NCI-H774 (cell line): ENCODE measurements around the gene DYTN.

Experiments used
- DNase-seq: peaks from one replicate; lab custom pipeline; 2025; lab: John Stamatoyannopoulos, UW

The DYTN gene

GRCh38 chr2:206614811-206615210 is 103.4 kb downstream of the DYTN start:
- no peak for DNase-seq

DNA sequence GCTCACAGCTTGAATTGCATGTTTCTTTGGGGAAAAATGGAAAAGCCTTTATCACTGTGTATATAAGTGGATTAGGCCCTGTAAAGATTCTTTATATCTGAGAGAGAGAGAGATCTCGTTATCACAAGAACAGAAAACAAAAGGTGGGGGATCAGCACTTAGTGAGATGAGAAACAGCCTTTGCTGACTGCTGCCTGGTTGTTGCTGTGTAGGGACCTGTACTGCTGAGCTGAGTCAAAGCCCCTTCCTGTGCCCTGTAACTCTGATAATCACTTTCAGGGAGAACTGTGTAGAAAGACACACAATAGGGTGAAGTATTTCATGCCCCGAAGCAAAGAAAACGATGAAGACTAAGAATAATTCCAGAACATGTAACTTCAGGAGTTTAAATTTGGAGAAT is 106.5 kb downstream of the DYTN start:
- no peak for DNase-seq

DNA sequence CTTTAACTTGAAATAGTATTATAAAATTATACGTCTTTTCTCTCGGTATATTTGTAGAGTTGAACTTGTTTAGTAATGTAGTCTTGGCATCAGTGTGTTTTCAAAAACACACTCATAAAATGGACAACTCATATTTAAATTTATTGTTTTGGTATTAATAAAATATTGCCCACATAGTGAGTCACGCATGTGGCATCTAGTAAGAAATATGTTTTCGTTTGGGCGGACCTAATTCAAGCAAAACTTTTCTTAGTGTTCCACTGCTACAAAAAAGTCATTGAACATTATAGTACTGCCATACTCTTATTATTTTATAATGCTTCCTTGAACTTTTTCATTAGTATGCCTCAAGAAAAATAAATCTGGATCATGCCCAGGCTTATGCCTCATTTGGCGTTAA is 107.0 kb downstream of the DYTN start:
- no peak for DNase-seq

DNA sequence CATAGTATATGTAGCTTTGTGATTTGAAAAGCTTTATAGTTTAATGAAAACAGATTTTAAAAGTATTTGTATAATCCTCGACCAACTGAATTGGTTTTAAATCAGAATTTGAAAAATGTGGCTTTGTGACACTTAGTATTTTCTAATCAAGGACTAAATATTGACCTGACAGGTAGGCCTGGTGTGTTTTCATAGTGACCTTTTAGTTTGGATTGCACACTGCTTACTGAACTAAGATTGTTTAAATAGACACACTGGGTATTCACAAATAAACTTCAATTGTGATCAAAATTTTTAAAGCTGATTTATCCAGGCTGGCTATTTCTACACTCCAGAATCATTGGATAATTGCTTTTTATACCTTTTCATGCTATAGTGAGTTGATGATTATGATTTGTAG is 107.7 kb downstream of the DYTN start:
- no peak for DNase-seq

DNA sequence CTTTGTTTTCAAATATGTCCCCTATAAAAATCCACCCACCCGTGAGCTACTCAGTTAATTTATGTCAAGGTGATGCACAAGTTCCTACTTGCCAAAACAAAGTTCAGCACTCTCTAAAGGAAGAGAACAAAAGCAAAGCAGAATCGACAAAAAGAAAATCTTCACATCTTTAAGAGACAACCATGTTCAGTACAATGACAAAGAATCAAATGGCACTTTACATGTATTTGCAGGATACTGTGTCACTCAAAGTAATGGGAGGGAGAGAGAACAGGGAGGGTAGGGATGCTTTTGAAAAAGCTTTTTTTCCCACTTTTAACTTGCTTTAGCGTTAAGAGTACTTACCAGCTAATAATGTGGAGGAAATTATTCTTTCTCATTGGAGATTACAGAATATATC is 115.0 kb downstream of the DYTN start:
- no peak for DNase-seq
